GM06990 (cell line): ENCODE data around the gene LATS2.

Experiments
- DNase-seq: peaks from one replicate; pipeline ENCODE4 v3.0.0-alpha.2; 2011; ENCODE audit not compliant: insufficient read length; ENCODE audit errors: extremely low read depth
- H3K27me3 ChIP-seq: replicated peaks from 2 replicates; pipeline ENCODE4 v1.6.0; 2011; ENCODE audit warnings: low read length; ENCODE audit not compliant: control insufficient read depth, insufficient read depth
- H3K36me3 ChIP-seq: 2 replicates; pipeline ENCODE4 v1.5.1; 2011; ENCODE audit warnings: low read length; ENCODE audit not compliant: control insufficient read depth, insufficient read depth
- H3K4me3 ChIP-seq: replicated peaks from 2 replicates; pipeline ENCODE4 v1.5.1; 2011; ENCODE audit warnings: low read depth, mild to moderate bottlenecking, control low read depth, low read length
- TF ChIP-seq, protein P1 (sequence below): IDR thresholded peaks from 2 replicates; pipeline ENCODE4 v1.5.1; 2011; ENCODE audit warnings: low read length, control low read depth, mild to moderate bottlenecking, inconsistent platforms; ENCODE audit not compliant: insufficient read depth, poor library complexity, severe bottlenecking

Gene LATS2

DNA sequence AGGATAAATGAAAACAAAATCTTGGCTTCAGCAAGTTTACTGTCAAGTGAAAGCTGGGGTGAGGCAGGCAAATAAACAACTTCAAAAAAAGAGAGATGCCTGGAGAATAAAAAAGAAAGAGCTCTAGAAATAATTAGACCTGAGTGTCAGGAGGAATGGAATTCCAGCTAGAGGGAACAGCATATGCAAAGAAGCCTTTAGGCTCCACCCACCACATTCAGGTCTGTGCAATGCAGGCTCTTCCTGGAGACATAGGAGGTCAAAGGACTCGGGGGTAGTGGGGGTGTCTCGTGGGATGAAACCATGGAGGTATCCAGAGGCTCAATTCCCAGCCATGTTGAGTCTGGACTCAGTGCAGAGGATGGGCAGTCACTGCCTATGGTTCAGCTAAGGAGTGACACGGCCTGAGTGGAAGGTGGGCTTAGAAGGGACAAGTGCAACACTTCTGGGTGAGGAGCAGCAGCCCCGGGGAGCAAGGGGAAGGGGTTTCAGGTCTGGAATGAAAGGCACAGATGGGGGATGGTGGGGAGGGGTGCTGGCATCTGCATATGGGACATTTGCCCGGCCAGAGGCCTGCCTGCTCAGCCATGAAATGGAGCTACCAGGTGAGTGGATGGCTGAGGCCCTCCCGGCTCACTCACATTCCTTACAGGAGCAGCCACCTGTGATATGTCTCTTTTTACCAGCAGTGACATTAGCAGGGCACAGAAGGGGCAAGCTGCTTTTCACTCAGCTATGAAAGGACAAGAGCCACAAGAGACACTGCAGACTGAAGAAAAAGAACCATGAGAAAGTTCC, 12.3 kb downstream of the LATS2 start:
- DNase-seq = no peak
- Histone ChIP-seq H3K4me3 (no peak overlapping the region), H3K27me3 (no peaks in the 10 kb centered on the region), H3K36me3 (no peaks in the 10 kb centered on the region)
- TF ChIP-seq, protein P1, sequence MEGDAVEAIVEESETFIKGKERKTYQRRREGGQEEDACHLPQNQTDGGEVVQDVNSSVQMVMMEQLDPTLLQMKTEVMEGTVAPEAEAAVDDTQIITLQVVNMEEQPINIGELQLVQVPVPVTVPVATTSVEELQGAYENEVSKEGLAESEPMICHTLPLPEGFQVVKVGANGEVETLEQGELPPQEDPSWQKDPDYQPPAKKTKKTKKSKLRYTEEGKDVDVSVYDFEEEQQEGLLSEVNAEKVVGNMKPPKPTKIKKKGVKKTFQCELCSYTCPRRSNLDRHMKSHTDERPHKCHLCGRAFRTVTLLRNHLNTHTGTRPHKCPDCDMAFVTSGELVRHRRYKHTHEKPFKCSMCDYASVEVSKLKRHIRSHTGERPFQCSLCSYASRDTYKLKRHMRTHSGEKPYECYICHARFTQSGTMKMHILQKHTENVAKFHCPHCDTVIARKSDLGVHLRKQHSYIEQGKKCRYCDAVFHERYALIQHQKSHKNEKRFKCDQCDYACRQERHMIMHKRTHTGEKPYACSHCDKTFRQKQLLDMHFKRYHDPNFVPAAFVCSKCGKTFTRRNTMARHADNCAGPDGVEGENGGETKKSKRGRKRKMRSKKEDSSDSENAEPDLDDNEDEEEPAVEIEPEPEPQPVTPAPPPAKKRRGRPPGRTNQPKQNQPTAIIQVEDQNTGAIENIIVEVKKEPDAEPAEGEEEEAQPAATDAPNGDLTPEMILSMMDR = no peak

DNA sequence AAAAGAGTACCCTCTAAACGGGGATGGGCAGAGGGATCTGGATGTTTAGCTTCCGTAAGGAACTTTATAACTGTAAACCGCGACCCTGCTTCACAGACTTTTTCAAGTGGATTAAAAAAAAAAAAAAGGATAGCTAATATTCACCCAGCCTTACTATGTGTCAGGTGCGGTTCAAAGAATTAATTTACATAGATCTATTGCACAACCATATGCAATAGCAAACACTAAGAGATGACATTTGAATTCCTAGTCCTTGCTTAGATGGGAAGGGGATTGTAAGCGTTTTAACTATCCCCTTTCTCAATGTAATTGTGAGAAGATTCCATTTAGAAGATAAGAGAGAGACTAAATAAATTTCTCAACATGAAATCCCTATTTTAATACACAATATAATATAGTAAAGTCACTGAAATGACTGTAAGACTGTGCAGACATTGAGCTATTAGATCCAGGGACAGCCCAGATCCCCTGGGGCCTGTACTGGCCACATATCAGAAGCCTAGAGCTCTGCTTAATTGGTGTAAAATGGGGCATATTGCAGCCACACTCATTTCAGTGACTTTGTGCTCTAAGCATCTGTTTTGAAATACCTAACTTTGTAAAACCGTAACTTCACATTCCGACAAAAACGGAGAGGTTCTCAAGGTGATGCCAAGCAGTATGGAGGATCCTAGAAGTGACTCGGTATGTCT, 13.6 kb downstream of the LATS2 start:
- Histone ChIP-seq H3K36me3 (no peaks in the 10 kb centered on the region), H3K27me3 (no peaks in the 10 kb centered on the region), H3K4me3 (no peak overlapping the region)
- TF ChIP-seq, protein P1 = no peak
- DNase-seq = no peak

DNA sequence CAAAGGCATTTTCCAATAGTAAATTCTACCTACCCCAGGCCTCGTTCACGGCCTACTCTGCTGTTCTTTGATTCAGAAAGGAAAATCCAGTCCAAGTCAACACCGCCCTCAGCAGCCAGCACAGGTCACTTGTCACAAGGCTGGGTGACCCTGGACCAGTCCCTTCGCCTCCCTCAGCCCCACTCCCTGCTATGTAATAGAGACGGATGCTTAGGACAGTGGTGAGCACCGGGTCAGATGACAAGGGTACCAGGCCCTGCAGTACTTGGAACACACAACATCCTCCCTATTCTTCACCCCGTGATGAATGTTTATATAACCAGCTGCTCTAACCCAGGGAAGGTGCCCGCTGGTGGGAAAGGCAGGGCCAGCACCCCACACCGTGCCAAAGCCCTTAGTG, 14.3 kb downstream of the LATS2 start:
- no peaks in the 10 kb centered on the region for H3K36me3 ChIP-seq
- TF ChIP-seq, protein P1 = no peak
- no peaks in the 10 kb centered on the region for H3K27me3 ChIP-seq
- no peak overlapping the region for H3K4me3 ChIP-seq
- DNase-seq = no peak

DNA sequence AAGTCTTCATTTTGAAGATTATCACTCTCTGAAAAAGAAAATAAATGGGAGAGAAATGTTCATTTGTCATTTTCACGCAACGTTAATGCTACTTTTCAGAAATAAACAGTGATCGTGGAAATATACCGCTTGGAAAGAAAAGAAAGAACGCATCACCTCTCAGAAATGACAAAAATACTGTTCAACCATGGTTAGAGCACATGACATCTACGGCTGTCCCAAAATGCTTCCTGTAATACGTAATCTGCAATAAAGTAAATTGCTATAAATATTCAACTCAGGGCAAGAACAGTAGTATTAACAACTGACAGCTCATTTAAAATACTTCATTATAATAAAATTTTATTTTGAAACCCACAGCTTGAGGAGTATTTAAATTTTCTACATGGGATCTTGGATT, 15.2 kb downstream of the LATS2 start:
- Histone ChIP-seq H3K36me3 (no peaks in the 10 kb centered on the region), H3K27me3 (no peaks in the 10 kb centered on the region), H3K4me3 (no peak overlapping the region)
- TF ChIP-seq, protein P1 = no peak
- DNase-seq = no peak

DNA sequence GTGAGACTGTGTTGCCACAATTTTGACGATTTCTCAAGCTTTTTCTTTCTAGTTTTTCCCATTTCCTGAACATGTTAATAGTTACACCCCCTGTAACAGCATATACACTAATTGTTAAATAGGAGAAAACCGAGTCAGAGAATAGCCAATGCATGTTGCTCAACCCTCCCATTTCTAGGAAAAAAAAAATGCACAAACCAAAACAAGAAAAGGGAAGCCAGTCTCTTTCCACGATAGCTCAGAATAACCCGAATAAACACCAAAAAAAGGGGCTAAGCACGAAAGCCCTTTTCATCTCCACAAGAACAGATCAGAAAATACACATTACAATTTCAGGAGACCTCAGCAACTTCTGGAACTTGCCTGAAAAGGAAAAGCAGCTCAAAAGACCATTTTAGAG, 16.3 kb downstream of the LATS2 start:
- Histone ChIP-seq H3K4me3 (no peak overlapping the region), H3K27me3 (no peaks in the 10 kb centered on the region), H3K36me3 (no peaks in the 10 kb centered on the region)
- TF ChIP-seq, protein P1 = no peak
- DNase-seq = no peak
